KMS-11 (cell line): Measurements from ENCODE around the gene ERAP2.

ENCODE experiments used
- H2AFZ ChIP-seq: fragments of 200-600 bp; sonication (generic); 2 replicates; pipeline ENCODE4 v1.6.1; 2016; ENCODE audit warnings: antibody characterized with exemption, mixed run types, low read depth
- H3K27ac ChIP-seq: fragments of 200-600 bp; sonication (generic); 2 replicates; pipeline ENCODE4 v1.6.1; 2016; ENCODE audit warnings: mild to moderate bottlenecking, mixed run types
- H3K27me3 ChIP-seq: fragments of 200-600 bp; sonication (generic); 2 replicates; pipeline ENCODE4 v1.6.1; 2017; ENCODE audit warnings: mild to moderate bottlenecking, low read depth, mixed run types, moderate library complexity; ENCODE audit not compliant: insufficient read depth
- H3K36me3 ChIP-seq: fragments of 200-600 bp; sonication (generic); 2 replicates; pipeline ENCODE4 v1.6.1; 2017; ENCODE audit warnings: mild to moderate bottlenecking, mixed run types; ENCODE audit not compliant: insufficient read depth
- H3K4me1 ChIP-seq: fragments of 200-600 bp; sonication (generic); 2 replicates; pipeline ENCODE4 v1.6.1; 2016; ENCODE audit warnings: mild to moderate bottlenecking, low read depth, mixed run types; ENCODE audit not compliant: poor library complexity, severe bottlenecking
- H3K4me2 ChIP-seq: fragments of 200-600 bp; sonication (generic); 2 replicates; pipeline ENCODE4 v1.7.0; 2016; ENCODE audit warnings: mild to moderate bottlenecking, mixed run types
- H3K4me3 ChIP-seq: fragments of 200-600 bp; sonication (generic); IDR thresholded peaks from 2 replicates; pipeline ENCODE4 v1.6.1; 2017; ENCODE audit warnings: low read depth, low read length, mixed read lengths; ENCODE audit not compliant: insufficient read depth
- H3K79me2 ChIP-seq: fragments of 200-600 bp; sonication (generic); 2 replicates; pipeline ENCODE4 v1.6.1; 2016; ENCODE audit warnings: low read depth, mixed run types; ENCODE audit not compliant: insufficient read depth
- H3K9ac ChIP-seq: fragments of 200-600 bp; sonication (generic); 2 replicates; pipeline ENCODE4 v1.6.1; 2016; ENCODE audit warnings: mild to moderate bottlenecking, mixed run types
- H4K20me1 ChIP-seq: fragments of 200-600 bp; sonication (generic); 2 replicates; pipeline ENCODE4 v1.6.1; 2016; ENCODE audit warnings: mild to moderate bottlenecking, mixed run types; ENCODE audit not compliant: insufficient read depth
- TF ChIP-seq, protein P1 (sequence below): fragments of 200-600 bp; sonication (generic); conservative IDR thresholded peaks from 2 replicates; pipeline ENCODE4 v1.6.1; 2017; ENCODE audit warnings: low read depth, mild to moderate bottlenecking, antibody characterized with exemption, low read length, moderate library complexity, mixed read lengths

Gene ERAP2

DNA sequence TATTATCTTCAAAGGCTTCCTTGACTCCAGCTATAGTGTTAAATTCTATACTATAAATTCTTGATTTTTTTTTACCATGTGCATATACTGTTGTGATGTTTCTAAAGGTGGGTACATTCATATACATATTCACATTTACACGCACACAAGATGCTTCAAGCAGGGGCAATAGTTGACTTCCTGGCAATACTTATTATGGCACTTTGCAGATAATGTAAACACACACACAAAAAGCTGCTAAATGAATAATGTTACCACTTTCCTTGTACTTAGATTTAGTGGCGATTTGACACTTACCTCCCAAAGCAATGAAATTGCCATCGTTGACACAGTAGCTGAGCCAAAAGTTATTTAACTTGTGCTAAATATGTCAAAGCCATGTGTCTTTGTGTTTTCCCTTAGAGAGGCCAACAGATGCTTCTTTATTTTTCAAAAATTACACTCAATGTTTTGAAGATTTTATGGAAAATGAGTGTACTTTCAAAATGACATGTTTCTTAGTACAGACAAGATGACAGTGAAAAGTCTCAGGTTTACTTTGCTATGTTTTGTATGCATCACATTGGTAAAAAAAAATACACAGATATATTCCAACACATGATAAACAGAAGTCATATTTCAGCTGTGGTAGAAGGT lies 12.2 kb upstream of the ERAP2 start:
- no peak overlapping the region for H3K9ac ChIP-seq
- H3K4me3 ChIP-seq = no peak overlapping the region
- no peaks in the 10 kb centered on the region for H4K20me1 ChIP-seq
- no peak overlapping the region for H3K27ac ChIP-seq
- no peaks in the 10 kb centered on the region for H3K36me3 ChIP-seq
- H2AFZ ChIP-seq = no peak overlapping the region
- H3K4me2 ChIP-seq = no peak overlapping the region
- H3K27me3 ChIP-seq = no peaks in the 10 kb centered on the region
- TF ChIP-seq, protein P1, sequence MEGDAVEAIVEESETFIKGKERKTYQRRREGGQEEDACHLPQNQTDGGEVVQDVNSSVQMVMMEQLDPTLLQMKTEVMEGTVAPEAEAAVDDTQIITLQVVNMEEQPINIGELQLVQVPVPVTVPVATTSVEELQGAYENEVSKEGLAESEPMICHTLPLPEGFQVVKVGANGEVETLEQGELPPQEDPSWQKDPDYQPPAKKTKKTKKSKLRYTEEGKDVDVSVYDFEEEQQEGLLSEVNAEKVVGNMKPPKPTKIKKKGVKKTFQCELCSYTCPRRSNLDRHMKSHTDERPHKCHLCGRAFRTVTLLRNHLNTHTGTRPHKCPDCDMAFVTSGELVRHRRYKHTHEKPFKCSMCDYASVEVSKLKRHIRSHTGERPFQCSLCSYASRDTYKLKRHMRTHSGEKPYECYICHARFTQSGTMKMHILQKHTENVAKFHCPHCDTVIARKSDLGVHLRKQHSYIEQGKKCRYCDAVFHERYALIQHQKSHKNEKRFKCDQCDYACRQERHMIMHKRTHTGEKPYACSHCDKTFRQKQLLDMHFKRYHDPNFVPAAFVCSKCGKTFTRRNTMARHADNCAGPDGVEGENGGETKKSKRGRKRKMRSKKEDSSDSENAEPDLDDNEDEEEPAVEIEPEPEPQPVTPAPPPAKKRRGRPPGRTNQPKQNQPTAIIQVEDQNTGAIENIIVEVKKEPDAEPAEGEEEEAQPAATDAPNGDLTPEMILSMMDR = no peak
- peaks cover 2% of the 10 kb centered on the region for H3K4me1 ChIP-seq
- H3K79me2 ChIP-seq = no peaks in the 10 kb centered on the region

DNA sequence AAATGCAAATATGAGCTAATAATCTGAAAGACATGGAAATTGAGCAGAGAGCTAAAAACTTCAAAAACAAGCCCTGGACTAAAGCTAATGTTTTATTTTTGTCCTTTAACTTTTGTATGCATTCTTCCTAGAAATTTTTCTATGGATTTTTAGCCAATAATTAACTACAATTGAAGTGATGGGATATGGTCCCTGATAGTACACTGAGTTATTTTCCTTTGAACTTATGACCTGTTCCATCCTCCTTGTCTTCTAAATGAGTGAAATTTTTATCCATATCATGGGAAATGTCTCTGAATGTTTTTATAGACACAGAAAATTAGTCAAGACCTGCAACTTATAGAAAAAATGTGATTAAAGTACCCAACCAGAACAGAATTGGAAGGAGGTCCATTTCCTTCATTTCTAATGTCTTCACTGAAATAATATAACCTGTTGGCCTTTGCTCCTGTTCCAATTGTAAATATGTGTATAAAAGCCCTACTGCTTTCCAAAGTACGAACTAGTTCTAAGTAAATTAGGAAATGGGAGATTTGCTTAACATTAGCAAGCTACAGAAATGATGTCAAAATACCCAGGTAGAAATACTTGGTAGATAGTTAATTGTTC lies 11.3 kb upstream of the ERAP2 start:
- Histone ChIP-seq H3K4me3 (no peak overlapping the region), H2AFZ (no peak overlapping the region), H3K4me1 (peaks cover 5% of the 10 kb centered on the region), H3K4me2 (no peak overlapping the region), H3K27ac (no peak overlapping the region), H3K79me2 (no peaks in the 10 kb centered on the region), H4K20me1 (no peaks in the 10 kb centered on the region), H3K9ac (no peak overlapping the region), H3K36me3 (no peaks in the 10 kb centered on the region), H3K27me3 (no peaks in the 10 kb centered on the region)
- TF ChIP-seq, protein P1 = no peak

DNA sequence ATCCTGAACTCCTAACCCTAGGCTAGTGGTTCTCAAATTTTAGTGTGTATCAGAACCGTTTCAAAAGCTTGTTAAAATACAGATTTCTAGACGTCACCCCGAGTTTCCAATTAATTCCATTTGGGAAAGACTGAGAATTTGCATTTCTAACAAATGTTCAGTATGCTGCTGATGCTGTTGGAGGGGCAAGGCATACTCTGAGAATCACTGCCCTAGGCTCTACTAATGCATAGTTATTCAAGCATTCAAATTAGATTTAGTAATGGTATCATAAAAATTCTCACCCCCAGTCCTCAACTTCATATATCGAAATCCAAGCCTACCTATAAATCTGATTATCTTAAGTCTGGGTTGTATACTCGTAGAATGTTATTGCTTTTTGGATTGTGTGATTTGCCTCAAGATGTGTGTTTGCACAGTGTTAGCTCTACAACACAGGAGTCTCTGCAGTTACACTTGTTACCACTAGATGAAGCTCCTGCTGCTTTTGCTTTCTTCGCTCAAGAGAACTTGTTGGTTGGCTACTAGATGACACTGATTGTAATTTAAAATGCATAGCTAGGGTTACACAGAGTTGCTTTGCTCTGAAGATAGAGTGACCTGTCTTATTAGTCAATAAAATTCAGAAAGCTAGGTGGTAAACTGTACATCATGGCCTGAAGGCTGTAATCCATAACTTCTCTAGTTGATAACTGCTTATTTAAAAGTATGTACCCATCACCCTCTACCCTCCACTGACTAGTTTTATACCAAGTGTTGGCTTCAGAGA lies 7.5 kb upstream of the ERAP2 start:
- Histone ChIP-seq H2AFZ (no peak overlapping the region), H3K9ac (no peak overlapping the region), H4K20me1 (no peaks in the 10 kb centered on the region), H3K4me3 (no peak overlapping the region), H3K36me3 (no peaks in the 10 kb centered on the region), H3K27me3 (no peaks in the 10 kb centered on the region), H3K79me2 (no peaks in the 10 kb centered on the region), H3K27ac (no peak overlapping the region), H3K4me1 (peaks cover 15% of the 10 kb centered on the region), H3K4me2 (no peak overlapping the region)
- TF ChIP-seq, protein P1 = peak; percentile 83

DNA sequence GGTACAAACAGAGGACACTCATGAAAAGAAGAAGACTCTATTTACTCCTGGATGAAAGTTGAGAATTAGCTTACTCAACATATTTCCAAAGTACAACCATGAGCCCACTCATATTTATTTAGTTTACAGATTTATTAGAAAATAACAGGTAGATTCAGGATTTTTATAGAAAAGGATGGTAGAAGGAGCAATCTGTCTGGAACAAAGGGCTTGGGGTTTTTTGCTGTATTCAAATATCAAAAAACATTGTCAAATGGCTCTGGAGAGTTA lies 7.0 kb upstream of the ERAP2 start:
- H3K4me3 ChIP-seq = no peak overlapping the region

More for the DNA sequence above, 7.0 kb upstream of the ERAP2 start:
- Histone ChIP-seq H4K20me1 (no peaks in the 10 kb centered on the region), H3K79me2 (no peaks in the 10 kb centered on the region), H3K9ac (no peak overlapping the region), H3K27me3 (no peaks in the 10 kb centered on the region), H3K27ac (no peak overlapping the region), H3K36me3 (no peaks in the 10 kb centered on the region), H3K4me1 (peaks cover 15% of the 10 kb centered on the region), H2AFZ (no peak overlapping the region), H3K4me2 (no peak overlapping the region)
- TF ChIP-seq, protein P1 = no peak
